HepG2 (cell line): ENCODE results near the gene CCDC197. TPM values are rescaled to one million over a fixed set of nuclear protein-coding genes. Genes with fewer than 3 reads are reported as not detected.

Experiments
- CENPT ChIP-seq: sonication (generic); formaldehyde crosslinking; IDR thresholded peaks from 2 replicates; pipeline ENCODE4 v1.8.0; 2022; ENCODE audit warnings: low read depth, mild to moderate bottlenecking, moderate library complexity, missing genetic modification reagents
- DMAP1 ChIP-seq: IDR thresholded peaks from 2 replicates; pipeline ENCODE4 v1.6.1; 2016
- DPF2 ChIP-seq: sonication (generic); formaldehyde crosslinking; IDR thresholded peaks from 2 replicates; pipeline ENCODE4 v1.4.0; 2020; ENCODE audit warnings: mild to moderate bottlenecking, low read depth, missing genetic modification reagents, borderline replicate concordance
- GLI4 ChIP-seq: sonication (generic); formaldehyde crosslinking; IDR thresholded peaks from 2 replicates; pipeline ENCODE4 v1.5.1; 2020; ENCODE audit warnings: missing genetic modification reagents, mild to moderate bottlenecking, moderate library complexity, borderline replicate concordance
- RCOR2 ChIP-seq: IDR thresholded peaks from 2 replicates; pipeline ENCODE4 v1.6.1; 2016; ENCODE audit warnings: missing biosample characterization, missing genetic modification reagents
- SP140L ChIP-seq: sonication (generic); formaldehyde crosslinking; IDR thresholded peaks from 2 replicates; pipeline ENCODE4 v1.4.0; 2020; ENCODE audit warnings: missing genetic modification reagents, borderline replicate concordance
- ZNF207 ChIP-seq: fragments of 450-650 bp; IDR thresholded peaks from 2 replicates; pipeline ENCODE4 v1.6.1; 2016; ENCODE audit warnings: antibody characterized with exemption, borderline replicate concordance
- ZNF251 ChIP-seq: sonication (generic); formaldehyde crosslinking; IDR thresholded peaks from 2 replicates; pipeline ENCODE4 v1.9.0; 2021; ENCODE audit warnings: mild to moderate bottlenecking, missing genetic modification reagents
- ZNF460 ChIP-seq: sonication (generic); formaldehyde crosslinking; IDR thresholded peaks from 2 replicates; pipeline ENCODE4 v1.5.1; 2020; ENCODE audit warnings: missing genetic modification reagents, mild to moderate bottlenecking, borderline replicate concordance
- ZNF547 ChIP-seq: sonication (generic); formaldehyde crosslinking; IDR thresholded peaks from 2 replicates; pipeline ENCODE4 v1.5.1; 2020; ENCODE audit warnings: mild to moderate bottlenecking, missing genetic modification reagents
- ZNF570 ChIP-seq: sonication (generic); formaldehyde crosslinking; IDR thresholded peaks from 2 replicates; pipeline ENCODE4 v1.4.0; 2020; ENCODE audit warnings: mild to moderate bottlenecking, missing genetic modification reagents, borderline replicate concordance
- ZNF598 ChIP-seq: sonication (generic); formaldehyde crosslinking; IDR thresholded peaks from 2 replicates; pipeline ENCODE4 v1.5.1; 2020; ENCODE audit warnings: mild to moderate bottlenecking, missing genetic modification reagents, borderline replicate concordance
- ZNF644 ChIP-seq: IDR thresholded peaks from 2 replicates; pipeline ENCODE4 v1.6.1; 2016; ENCODE audit warnings: low read depth
- ZNF703 ChIP-seq: sonication (generic); formaldehyde crosslinking; IDR thresholded peaks from 2 replicates; pipeline ENCODE4 v1.5.1; 2020; ENCODE audit warnings: missing genetic modification reagents, mild to moderate bottlenecking, moderate library complexity, borderline replicate concordance
- ZSCAN30 ChIP-seq: sonication (generic); formaldehyde crosslinking; IDR thresholded peaks from 2 replicates; pipeline ENCODE4 v1.5.0; 2020; ENCODE audit warnings: mild to moderate bottlenecking, missing genetic modification reagents
- polyA plus RNA-seq, 8 experiments: library from polyadenylated mRNA; depleted of rRNA in 3 of 8; stranded (reverse) in 7 of 8; unstranded in 1 of 8; fragments of >200 nt; fragmentation: Illumina TruSeq in 4 of 8; extraction: Trizol in 4 of 8; gene quantifications; 2 replicates each; pipeline versions ENCODE4 v1.2.1 to v1.2.3, GENCODE V29; 2011 to 2016; ENCODE audit warnings: low read depth in 4 of 8, missing spikeins in 1 of 8, mixed read lengths in 1 of 8; ENCODE audit not compliant: insufficient read depth in 1 of 8
- total RNA-seq, 5 experiments: library from RNA; depleted of rRNA; stranded (reverse); fragments of >200 nt; fragmentation: Illumina TruSeq; extraction: Trizol; gene quantifications; 2 replicates each; pipeline ENCODE4 v1.2.3, GENCODE V29; 2016; ENCODE audit warnings: low read depth in 1 of 5
- TF ChIP-seq, protein P1 (sequence below): sonication (generic); formaldehyde crosslinking; IDR thresholded peaks from 2 replicates; pipeline ENCODE4 v1.4.0; 2020; ENCODE audit warnings: missing genetic modification reagents
- TF ChIP-seq, protein P2 (sequence below): sonication (generic); formaldehyde crosslinking; IDR thresholded peaks from 2 replicates; pipeline ENCODE4 v1.4.0; 2020; ENCODE audit warnings: missing genetic modification reagents
- TF ChIP-seq, protein P3 (sequence below): IDR thresholded peaks from 2 replicates; pipeline ENCODE4 v1.6.1; 2012; ENCODE audit warnings: low read length, improper control_type of control experiment
- TF ChIP-seq, protein P4 (sequence below): IDR thresholded peaks from 2 replicates; pipeline ENCODE4 v1.4.0; 2020; ENCODE audit warnings: mild to moderate bottlenecking, missing genetic modification reagents

Gene CCDC197
- total and polyA plus RNA-seq, 2 of the 13 experiments (the other 11 are each of a cell fraction or from before 2014, with no cell fraction given) = 0.11 to 0.13 TPM

DNA sequence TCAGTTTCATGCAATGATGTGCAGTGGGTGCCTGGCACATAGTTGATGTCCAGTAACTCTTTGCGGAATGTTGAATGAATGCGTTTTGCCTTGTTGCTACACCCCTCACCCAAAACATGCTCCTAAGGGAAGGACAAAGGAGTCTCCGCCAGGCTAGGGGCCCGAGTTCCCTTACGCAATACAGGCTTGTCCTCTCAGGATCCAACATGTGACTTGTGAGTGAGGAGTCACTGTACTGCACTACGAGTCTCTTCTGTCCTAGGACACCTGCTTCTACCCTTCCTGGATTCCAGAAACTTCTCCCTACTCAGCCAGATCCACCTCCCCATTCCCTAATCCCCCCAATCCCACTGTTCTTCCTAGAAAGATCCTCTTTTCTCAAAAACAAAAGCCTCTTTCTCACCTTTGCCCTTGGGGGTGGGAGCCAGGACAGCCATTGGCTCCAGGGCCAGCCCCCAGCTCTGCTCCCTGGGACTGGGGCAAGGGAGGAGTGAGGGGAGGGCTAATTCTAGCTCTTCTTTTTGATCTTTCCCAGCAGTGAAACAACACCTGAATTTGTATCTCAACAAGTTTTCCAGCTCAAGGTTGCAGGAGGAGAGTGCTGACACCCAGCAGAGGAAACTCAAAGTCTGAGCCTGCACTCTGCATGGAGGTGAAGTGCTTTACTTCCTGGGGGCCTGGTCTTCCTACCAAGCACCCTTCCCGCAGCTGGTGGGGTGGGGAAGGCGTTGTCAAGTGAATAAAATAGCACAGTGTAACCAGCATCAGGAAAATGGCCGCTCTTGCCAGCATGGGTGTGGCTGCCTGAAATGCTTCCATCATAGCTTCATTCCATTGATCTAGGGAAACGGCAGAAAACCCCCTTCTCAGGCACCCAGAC is 25.7 kb downstream of the CCDC197 start (continued):
- TF ChIP-seq, protein P1, sequence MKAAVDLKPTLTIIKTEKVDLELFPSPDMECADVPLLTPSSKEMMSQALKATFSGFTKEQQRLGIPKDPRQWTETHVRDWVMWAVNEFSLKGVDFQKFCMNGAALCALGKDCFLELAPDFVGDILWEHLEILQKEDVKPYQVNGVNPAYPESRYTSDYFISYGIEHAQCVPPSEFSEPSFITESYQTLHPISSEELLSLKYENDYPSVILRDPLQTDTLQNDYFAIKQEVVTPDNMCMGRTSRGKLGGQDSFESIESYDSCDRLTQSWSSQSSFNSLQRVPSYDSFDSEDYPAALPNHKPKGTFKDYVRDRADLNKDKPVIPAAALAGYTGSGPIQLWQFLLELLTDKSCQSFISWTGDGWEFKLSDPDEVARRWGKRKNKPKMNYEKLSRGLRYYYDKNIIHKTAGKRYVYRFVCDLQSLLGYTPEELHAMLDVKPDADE (CRISPR knock-in tag) = no peak
- TF ChIP-seq RCOR2 (no peak), ZNF644 (CRISPR knock-in tag) (no peak), ZNF570 (CRISPR knock-in tag) (no peak), ZNF251 (CRISPR knock-in tag) (no peak), CENPT (no peak), DMAP1 (peak; percentile 51; the same call in 1 of the 2 replicates), ZNF207 (no peak), GLI4 (CRISPR knock-in tag) (no peak), SP140L (CRISPR knock-in tag) (no peak), ZNF460 (no peak), ZSCAN30 (CRISPR knock-in tag) (no peak), ZNF547 (CRISPR knock-in tag) (no peak), ZNF598 (CRISPR knock-in tag) (no peak), DPF2 (0 out of 2 replicates have a peak, but pooled peaks have one; percentile 29), ZNF703 (CRISPR knock-in tag) (no peak)
- TF ChIP-seq, protein P2, sequence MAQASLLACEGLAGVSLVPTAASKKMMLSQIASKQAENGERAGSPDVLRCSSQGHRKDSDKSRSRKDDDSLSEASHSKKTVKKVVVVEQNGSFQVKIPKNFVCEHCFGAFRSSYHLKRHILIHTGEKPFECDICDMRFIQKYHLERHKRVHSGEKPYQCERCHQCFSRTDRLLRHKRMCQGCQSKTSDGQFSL (CRISPR knock-in tag) = no peak
- TF ChIP-seq, protein P3, sequence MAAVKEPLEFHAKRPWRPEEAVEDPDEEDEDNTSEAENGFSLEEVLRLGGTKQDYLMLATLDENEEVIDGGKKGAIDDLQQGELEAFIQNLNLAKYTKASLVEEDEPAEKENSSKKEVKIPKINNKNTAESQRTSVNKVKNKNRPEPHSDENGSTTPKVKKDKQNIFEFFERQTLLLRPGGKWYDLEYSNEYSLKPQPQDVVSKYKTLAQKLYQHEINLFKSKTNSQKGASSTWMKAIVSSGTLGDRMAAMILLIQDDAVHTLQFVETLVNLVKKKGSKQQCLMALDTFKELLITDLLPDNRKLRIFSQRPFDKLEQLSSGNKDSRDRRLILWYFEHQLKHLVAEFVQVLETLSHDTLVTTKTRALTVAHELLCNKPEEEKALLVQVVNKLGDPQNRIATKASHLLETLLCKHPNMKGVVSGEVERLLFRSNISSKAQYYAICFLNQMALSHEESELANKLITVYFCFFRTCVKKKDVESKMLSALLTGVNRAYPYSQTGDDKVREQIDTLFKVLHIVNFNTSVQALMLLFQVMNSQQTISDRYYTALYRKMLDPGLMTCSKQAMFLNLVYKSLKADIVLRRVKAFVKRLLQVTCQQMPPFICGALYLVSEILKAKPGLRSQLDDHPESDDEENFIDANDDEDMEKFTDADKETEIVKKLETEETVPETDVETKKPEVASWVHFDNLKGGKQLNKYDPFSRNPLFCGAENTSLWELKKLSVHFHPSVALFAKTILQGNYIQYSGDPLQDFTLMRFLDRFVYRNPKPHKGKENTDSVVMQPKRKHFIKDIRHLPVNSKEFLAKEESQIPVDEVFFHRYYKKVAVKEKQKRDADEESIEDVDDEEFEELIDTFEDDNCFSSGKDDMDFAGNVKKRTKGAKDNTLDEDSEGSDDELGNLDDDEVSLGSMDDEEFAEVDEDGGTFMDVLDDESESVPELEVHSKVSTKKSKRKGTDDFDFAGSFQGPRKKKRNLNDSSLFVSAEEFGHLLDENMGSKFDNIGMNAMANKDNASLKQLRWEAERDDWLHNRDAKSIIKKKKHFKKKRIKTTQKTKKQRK = no peak
- TF ChIP-seq, protein P4, sequence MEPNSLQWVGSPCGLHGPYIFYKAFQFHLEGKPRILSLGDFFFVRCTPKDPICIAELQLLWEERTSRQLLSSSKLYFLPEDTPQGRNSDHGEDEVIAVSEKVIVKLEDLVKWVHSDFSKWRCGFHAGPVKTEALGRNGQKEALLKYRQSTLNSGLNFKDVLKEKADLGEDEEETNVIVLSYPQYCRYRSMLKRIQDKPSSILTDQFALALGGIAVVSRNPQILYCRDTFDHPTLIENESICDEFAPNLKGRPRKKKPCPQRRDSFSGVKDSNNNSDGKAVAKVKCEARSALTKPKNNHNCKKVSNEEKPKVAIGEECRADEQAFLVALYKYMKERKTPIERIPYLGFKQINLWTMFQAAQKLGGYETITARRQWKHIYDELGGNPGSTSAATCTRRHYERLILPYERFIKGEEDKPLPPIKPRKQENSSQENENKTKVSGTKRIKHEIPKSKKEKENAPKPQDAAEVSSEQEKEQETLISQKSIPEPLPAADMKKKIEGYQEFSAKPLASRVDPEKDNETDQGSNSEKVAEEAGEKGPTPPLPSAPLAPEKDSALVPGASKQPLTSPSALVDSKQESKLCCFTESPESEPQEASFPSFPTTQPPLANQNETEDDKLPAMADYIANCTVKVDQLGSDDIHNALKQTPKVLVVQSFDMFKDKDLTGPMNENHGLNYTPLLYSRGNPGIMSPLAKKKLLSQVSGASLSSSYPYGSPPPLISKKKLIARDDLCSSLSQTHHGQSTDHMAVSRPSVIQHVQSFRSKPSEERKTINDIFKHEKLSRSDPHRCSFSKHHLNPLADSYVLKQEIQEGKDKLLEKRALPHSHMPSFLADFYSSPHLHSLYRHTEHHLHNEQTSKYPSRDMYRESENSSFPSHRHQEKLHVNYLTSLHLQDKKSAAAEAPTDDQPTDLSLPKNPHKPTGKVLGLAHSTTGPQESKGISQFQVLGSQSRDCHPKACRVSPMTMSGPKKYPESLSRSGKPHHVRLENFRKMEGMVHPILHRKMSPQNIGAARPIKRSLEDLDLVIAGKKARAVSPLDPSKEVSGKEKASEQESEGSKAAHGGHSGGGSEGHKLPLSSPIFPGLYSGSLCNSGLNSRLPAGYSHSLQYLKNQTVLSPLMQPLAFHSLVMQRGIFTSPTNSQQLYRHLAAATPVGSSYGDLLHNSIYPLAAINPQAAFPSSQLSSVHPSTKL (CRISPR knock-in tag) = peak; percentile 26; the same call in 1 of the 2 replicates
